H1 (cell line): ENCODE data around the gene SIRT5. TPM values are rescaled to one million over a fixed set of nuclear protein-coding genes. Genes with fewer than 3 reads are reported as not detected.

Experiments used
- CTCF ChIA-PET: fragments of 300-600 bp; sonication (Branson Sonifier 250); formaldehyde crosslinking; loops from one replicate; lab custom pipeline; 2021; ENCODE audit not compliant: partially characterized antibody; lab: Charles Lee
- POLR2A ChIA-PET: fragments of 300-600 bp; sonication (Branson Sonifier 250); formaldehyde crosslinking; loops from one replicate; lab custom pipeline; 2021; ENCODE audit warnings: inconsistent platforms; ENCODE audit not compliant: partially characterized antibody; lab: Charles Lee
- DNase-seq, 2 experiments: peaks; one replicate each; pipeline versions ENCODE4 v3.0.0 to v3.0.0-alpha.2; 2010 to 2022; ENCODE audit warnings: low spot score in 2 of 2, low read depth in 1 of 2, mixed read lengths in 1 of 2
- FAIRE-seq: peaks from 2 replicates; lab custom pipeline; 2011; peaks lifted over from hg19 to GRCh38; lab: Jason Lieb, UNC
- H2AFZ ChIP-seq: 2 replicates; pipeline ENCODE4 v1.8.1; 2012; ENCODE audit warnings: low read length, inconsistent platforms
- H2AK5ac ChIP-seq: 2 replicates; pipeline ENCODE4 v1.6.1; 2013; ENCODE audit warnings: low read depth, low read length
- H2BK120ac ChIP-seq: replicated peaks from 2 replicates; pipeline ENCODE3; 2013; ENCODE audit warnings: low read depth, low read length, inconsistent platforms
- H2BK12ac ChIP-seq: 2 replicates; pipeline ENCODE4 v1.6.1; 2013; ENCODE audit warnings: low read depth, low read length
- H2BK15ac ChIP-seq: 2 replicates; pipeline ENCODE4 v1.6.1; 2013; ENCODE audit warnings: low read length
- H2BK20ac ChIP-seq: 2 replicates; pipeline ENCODE4 v1.6.1; 2013; ENCODE audit warnings: low read length
- H2BK5ac ChIP-seq: 2 replicates; pipeline ENCODE4 v1.6.1; 2013; ENCODE audit warnings: low read depth, low read length
- H3K14ac ChIP-seq: 2 replicates; pipeline ENCODE4 v1.6.1; 2013; ENCODE audit warnings: inconsistent platforms; ENCODE audit not compliant: insufficient read length
- H3K18ac ChIP-seq: 2 replicates; pipeline ENCODE4 v1.6.1; 2013; ENCODE audit warnings: low read length; ENCODE audit errors: extremely low read depth
- H3K23ac ChIP-seq: 2 replicates; pipeline ENCODE4 v1.6.1; 2013; ENCODE audit warnings: inconsistent platforms; ENCODE audit not compliant: insufficient read length
- H3K23me2 ChIP-seq: 2 replicates; pipeline ENCODE4 v1.6.1; 2013; ENCODE audit warnings: low read depth, low read length
- H3K27ac ChIP-seq: 2 replicates; pipeline ENCODE4 v1.6.1; 2011; ENCODE audit warnings: low read depth, low read length, inconsistent platforms
- H3K27me3 ChIP-seq, 4 experiments: replicated peaks in 1 of 4; 1 replicate in 1 of 4; 2 replicates in 3 of 4; pipeline versions ENCODE4 v1.6.1 to v1.8.1; 2011 to 2013; ENCODE audit warnings: low read length in 3 of 4, mild to moderate bottlenecking in 3 of 4, inconsistent platforms in 2 of 4, mixed read lengths in 2 of 4, moderate library complexity in 1 of 4; ENCODE audit not compliant: control insufficient read depth in 3 of 4, insufficient read depth in 3 of 4; ENCODE audit errors: extremely low read depth in 1 of 4
- H3K36me3 ChIP-seq, 4 experiments: 2 replicates each; pipeline versions ENCODE4 v1.6.1 to v1.8.1; 2011 to 2013; ENCODE audit warnings: mild to moderate bottlenecking in 4 of 4, low read length in 3 of 4, moderate library complexity in 2 of 4, control low read depth in 1 of 4, inconsistent platforms in 1 of 4; ENCODE audit not compliant: insufficient read depth in 4 of 4, control insufficient read depth in 2 of 4
- H3K4ac ChIP-seq: replicated peaks from 2 replicates; pipeline ENCODE3; 2013; ENCODE audit warnings: low read length, low read depth, mixed read lengths, inconsistent platforms; ENCODE audit not compliant: insufficient read length
- H3K4me1 ChIP-seq, 4 experiments: replicated peaks in 1 of 4; 1 replicate in 1 of 4; 2 replicates in 3 of 4; pipeline versions ENCODE4 v1.6.1 to v1.8.1; 2011 to 2013; ENCODE audit warnings: low read length in 3 of 4, inconsistent platforms in 2 of 4, mixed read lengths in 1 of 4; ENCODE audit not compliant: insufficient read depth in 4 of 4, control insufficient read depth in 3 of 4
- H3K4me2 ChIP-seq, 2 experiments: 2 replicates each; pipeline versions ENCODE4 v1.6.1 to v1.8.1; 2011 to 2013; ENCODE audit warnings: low read depth in 2 of 2, low read length in 2 of 2, control low read depth in 1 of 2, inconsistent platforms in 1 of 2, mild to moderate bottlenecking in 1 of 2; ENCODE audit not compliant: insufficient read depth in 1 of 2
- H3K4me3 ChIP-seq, 4 experiments: fragments of 200-600, 300-600 bp in 1 of 4; sonication (generic), shearing (Covaris generic), sonication (Bioruptor Twin) in 1 of 4; 2 replicates each; pipeline versions ENCODE4 v1.5.1 to v1.8.1; 2011 to 2016; ENCODE audit warnings: low read length in 4 of 4, low read depth in 3 of 4, control low read depth in 2 of 4, inconsistent platforms in 2 of 4, mild to moderate bottlenecking in 2 of 4, mixed read lengths in 1 of 4, moderate library complexity in 1 of 4; ENCODE audit not compliant: insufficient read depth in 2 of 4; ENCODE audit errors: extremely low read depth in 1 of 4
- H3K56ac ChIP-seq: replicated peaks from 2 replicates; pipeline ENCODE3; 2013; ENCODE audit warnings: low read depth, mild to moderate bottlenecking, mixed read lengths, low read length, inconsistent platforms; ENCODE audit not compliant: insufficient read length
- H3K79me1 ChIP-seq: 2 replicates; pipeline ENCODE4 v1.6.1; 2013; ENCODE audit warnings: low read depth, low read length, control low read depth
- H3K79me2 ChIP-seq, 2 experiments: 2 replicates each; pipeline versions ENCODE4 v1.6.1 to v1.8.1; 2012 to 2013; ENCODE audit warnings: low read length in 2 of 2, mild to moderate bottlenecking in 2 of 2, inconsistent platforms in 1 of 2; ENCODE audit not compliant: insufficient read depth in 2 of 2, control insufficient read depth in 1 of 2
- H3K9ac ChIP-seq, 4 experiments: replicated peaks in 1 of 4; 1 replicate in 1 of 4; 2 replicates in 3 of 4; pipeline versions ENCODE4 v1.6.1 to v1.8.1; 2011 to 2013; ENCODE audit warnings: low read depth in 3 of 4, low read length in 3 of 4, control low read depth in 2 of 4, mild to moderate bottlenecking in 2 of 4, moderate library complexity in 2 of 4, inconsistent platforms in 1 of 4; ENCODE audit errors: extremely low read depth in 1 of 4
- H3K9me3 ChIP-seq, 2 experiments: 2 replicates each; pipeline versions ENCODE4 v1.6.1 to v1.8.1; 2012 to 2013; ENCODE audit warnings: mild to moderate bottlenecking in 2 of 2, moderate library complexity in 2 of 2, control low read depth in 1 of 2, inconsistent platforms in 1 of 2, low read depth in 1 of 2, low read length in 1 of 2, mixed read lengths in 1 of 2; ENCODE audit not compliant: insufficient read depth in 2 of 2
- H4K20me1 ChIP-seq, 2 experiments: replicated peaks in 1 of 2; 2 replicates each; pipeline versions ENCODE3 to v1.8.1; 2011 to 2013; ENCODE audit warnings: inconsistent platforms in 2 of 2, low read length in 2 of 2, mild to moderate bottlenecking in 1 of 2; ENCODE audit not compliant: insufficient read depth in 2 of 2, control insufficient read depth in 1 of 2
- H4K5ac ChIP-seq: 2 replicates; pipeline ENCODE4 v1.6.1; 2013; ENCODE audit warnings: low read length, low read depth, mixed read lengths, inconsistent platforms; ENCODE audit not compliant: insufficient read length
- H4K8ac ChIP-seq: 2 replicates; pipeline ENCODE4 v1.8.0; 2013; ENCODE audit warnings: mild to moderate bottlenecking, moderate library complexity, low read length, inconsistent platforms; ENCODE audit not compliant: insufficient read depth; ENCODE audit errors: extremely low read depth
- H4K91ac ChIP-seq: replicated peaks from 2 replicates; pipeline ENCODE3; 2013; ENCODE audit warnings: low read length, mixed read lengths, inconsistent platforms; ENCODE audit not compliant: insufficient read length
- BCL11A ChIP-seq, 2 experiments: IDR thresholded peaks; one replicate each; pipeline ENCODE4 v1.6.1; 2011; ENCODE audit warnings: low read depth in 2 of 2, low read length in 2 of 2, mild to moderate bottlenecking in 2 of 2
- HDAC2 ChIP-seq, 2 experiments: fragments of 300-600 bp in 1 of 2; sonication (generic) in 1 of 2; IDR thresholded peaks; 2 replicates each; pipeline ENCODE4 v1.6.1; 2011 to 2012; ENCODE audit warnings: low read depth in 2 of 2, low read length in 2 of 2, mild to moderate bottlenecking in 2 of 2, moderate library complexity in 2 of 2, borderline replicate concordance in 1 of 2, inconsistent platforms in 1 of 2
- HDAC6 ChIP-seq: IDR thresholded peaks from one replicate; pipeline ENCODE4 v1.7.1; 2012; ENCODE audit warnings: low read depth, mild to moderate bottlenecking, inconsistent platforms, low read length, moderate library complexity
- JUN ChIP-seq: IDR thresholded peaks from 2 replicates; pipeline ENCODE4 v1.6.1; 2011; ENCODE audit warnings: low read depth, mild to moderate bottlenecking, improper control_type of control experiment, low read length
- JUND ChIP-seq: IDR thresholded peaks from 2 replicates; pipeline ENCODE4 v1.6.1; 2011; ENCODE audit warnings: mild to moderate bottlenecking, improper control_type of control experiment, low read length
- MAFK ChIP-seq: IDR thresholded peaks from 2 replicates; pipeline ENCODE4 v1.6.1; 2012; ENCODE audit warnings: low read depth, mild to moderate bottlenecking, improper control_type of control experiment, low read length
- MAX ChIP-seq: IDR thresholded peaks from 2 replicates; pipeline ENCODE4 v1.6.1; 2012; ENCODE audit warnings: inconsistent platforms
- NRF1 ChIP-seq: IDR thresholded peaks from 2 replicates; pipeline ENCODE4 v1.6.1; 2011; ENCODE audit warnings: mild to moderate bottlenecking, low read depth, low read length, improper control_type of control experiment
- POLR2A ChIP-seq, 2 experiments: IDR thresholded peaks; 1 replicate in 1 of 2; 2 replicates in 1 of 2; pipeline ENCODE4 v1.6.1; 2011; ENCODE audit warnings: low read depth in 2 of 2, low read length in 2 of 2, mild to moderate bottlenecking in 2 of 2; ENCODE audit errors: control extremely low read depth in 1 of 2
- POU5F1 ChIP-seq: IDR thresholded peaks from 2 replicates; pipeline ENCODE4 v1.6.1; 2011; ENCODE audit warnings: low read depth, mild to moderate bottlenecking, low read length, moderate library complexity
- SP4 ChIP-seq: IDR thresholded peaks from 2 replicates; pipeline ENCODE4 v1.6.1; 2012; ENCODE audit warnings: low read length, inconsistent platforms
- SRF ChIP-seq: IDR thresholded peaks from 2 replicates; pipeline ENCODE4 v1.6.1; 2011; ENCODE audit warnings: mild to moderate bottlenecking, low read depth, low read length, moderate library complexity
- polyA plus RNA-seq, 7 experiments: library from polyadenylated mRNA; depleted of rRNA in 3 of 7; stranded (reverse) in 5 of 7; unstranded in 2 of 7; fragments of >200 nt in 5 of 7; fragments of 200-250 nt in 2 of 7; gene quantifications; 1 replicate in 5 of 7; 2 replicates in 1 of 7; 4 replicates in 1 of 7; pipeline versions ENCODE4 v1.2.1 to v1.2.3, GENCODE V29; 2011 to 2013; ENCODE audit warnings: missing spikeins in 2 of 7, mixed read lengths in 2 of 7
- total RNA-seq: library from RNA; stranded (reverse); fragmentation: NEBNext Ultra II Directional; extraction: Animal tissue kit (Norgen Biotek cat#: 25700); gene quantifications from 2 replicates; pipeline ENCODE4 v1.2.1, GENCODE V29; 2021

SIRT5 gene
- total and polyA plus RNA-seq, 2 of the 8 experiments (the other 6 are each of a cell fraction or from before 2014, with no cell fraction given) = 7.4 to 14.7 TPM

- no peaks in the 10 kb centered on the region for H4K20me1 ChIP-seq
- no peak for FAIRE-seq
- no peak overlapping the region for H3K4me2 ChIP-seq
- H4K91ac ChIP-seq = no peak overlapping the region
- no peak overlapping the region for H2AFZ ChIP-seq
- H2BK12ac ChIP-seq = no peak overlapping the region
- ChIA-PET CTCF (interaction anchor here (0.6 to 2.6 kb wide), 10 partner anchors 8 to 206 kb away, joined by 3 to 5 read pairs (median 4); partner anchors contain the start of gene SIRT5), POLR2A (interaction anchor here (2.4 kb wide), 1 partner anchor 57 kb away, joined by 5 read pairs; the partner anchor contains the start of gene NOL7)
- no peak overlapping the region for H3K9ac ChIP-seq
- H2BK20ac ChIP-seq = no peak overlapping the region
- H3K4me3 ChIP-seq = no peak overlapping the region
- H3K23ac ChIP-seq = no peak overlapping the region
- no peak overlapping the region for H2BK120ac ChIP-seq
- H3K18ac ChIP-seq = no peak overlapping the region
- no peak for DNase-seq
- H3K4ac ChIP-seq = no peak overlapping the region
- no peak overlapping the region for H4K8ac ChIP-seq
- no peaks in the 10 kb centered on the region for H3K23me2 ChIP-seq
- H3K36me3 ChIP-seq = no peaks in the 10 kb centered on the region
- H3K27ac ChIP-seq = no peak overlapping the region
- no peaks in the 10 kb centered on the region for H3K79me1 ChIP-seq
- H4K5ac ChIP-seq = no peak overlapping the region
- no peak overlapping the region for H3K56ac ChIP-seq
- no peak overlapping the region for H2BK15ac ChIP-seq
- H3K9me3 ChIP-seq = no peaks in the 10 kb centered on the region
- peaks cover 0 to 2% (median 0%) of the 10 kb centered on the region in 4 experiments; a peak in 1 of 7 replicates for H3K27me3 ChIP-seq
- no peak overlapping the region for H2BK5ac ChIP-seq
- H2AK5ac ChIP-seq = no peak overlapping the region
- no peaks in the 10 kb centered on the region for H3K79me2 ChIP-seq
- H3K14ac ChIP-seq = no peak overlapping the region
- H3K4me1 ChIP-seq = peaks cover 3 to 9% (median 5%) of the 10 kb centered on the region in 4 experiments; a peak in 6 of 7 replicates
- no peak for TF ChIP-seq NRF1
- TF ChIP-seq JUND = no peak
- TF ChIP-seq BCL11A (IDR thresholded peaks at IDR 0.05; ENCODE audit: low read depth in 2 of 2, low read length in 2 of 2) = no peak
- no peak for TF ChIP-seq SRF
- TF ChIP-seq HDAC2 (IDR thresholded peaks at IDR 0.05; ENCODE audit: borderline replicate concordance in 1 of 2, low read depth in 2 of 2, low read length in 2 of 2) = no peak
- no peak for TF ChIP-seq MAFK
- TF ChIP-seq JUN = no peak
- no peak for TF ChIP-seq MAX
- TF ChIP-seq HDAC6 = no peak
- TF ChIP-seq POU5F1 = no peak
- no peak for TF ChIP-seq POLR2A (IDR thresholded peaks at IDR 0.05; ENCODE audit: control extremely low read depth in 1 of 2, low read depth in 2 of 2, low read length in 2 of 2)
- no peak for TF ChIP-seq SP4
These were observed 16.6 kb upstream of the SIRT5 start for GRCh38 chr6:13557841-13558240.
